Stimulated activated CD4-positive, alpha-beta T cell treated with anti-CD3 and anti-CD28 coated beads, Interleukin-12 subunit alpha, Interleukin-12 subunit beta, amount 100 ng/mL, for 24 hours (primary cell): Measurements from ENCODE around the gene RBFOX1.
"Not testable (repeated sequence)": the region's sequence is repeated elsewhere in the genome, so short reads cannot be mapped to it uniquely, and the experiment has no call there.

ENCODE experiments used
- DNase-seq, 2 experiments: peaks; one replicate each; pipeline ENCODE4 v3.0.0-alpha.2; 2020; ENCODE audit warnings: low read depth in 2 of 2

RBFOX1 gene

DNA sequence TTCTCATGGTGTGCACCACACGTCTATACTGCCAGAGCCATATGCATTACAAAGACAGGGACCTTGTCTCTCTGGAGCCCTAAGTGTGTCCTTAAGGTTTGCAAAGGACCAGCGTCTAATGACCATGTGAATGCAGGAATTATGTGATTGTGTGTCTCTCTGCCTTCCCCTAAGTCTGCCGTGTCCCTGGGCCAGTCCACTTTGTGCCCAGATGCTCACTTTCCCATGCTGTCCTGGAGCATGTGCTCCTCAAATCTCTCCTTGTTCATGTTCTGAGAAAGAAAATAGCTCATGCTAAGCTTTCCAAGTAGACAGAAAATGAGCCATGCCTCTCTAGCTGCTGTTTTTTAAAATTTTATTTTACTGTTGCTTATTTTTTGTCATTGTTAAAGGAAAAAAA lies 125.5 kb downstream of the RBFOX1 start:
- no peak for DNase-seq

DNA sequence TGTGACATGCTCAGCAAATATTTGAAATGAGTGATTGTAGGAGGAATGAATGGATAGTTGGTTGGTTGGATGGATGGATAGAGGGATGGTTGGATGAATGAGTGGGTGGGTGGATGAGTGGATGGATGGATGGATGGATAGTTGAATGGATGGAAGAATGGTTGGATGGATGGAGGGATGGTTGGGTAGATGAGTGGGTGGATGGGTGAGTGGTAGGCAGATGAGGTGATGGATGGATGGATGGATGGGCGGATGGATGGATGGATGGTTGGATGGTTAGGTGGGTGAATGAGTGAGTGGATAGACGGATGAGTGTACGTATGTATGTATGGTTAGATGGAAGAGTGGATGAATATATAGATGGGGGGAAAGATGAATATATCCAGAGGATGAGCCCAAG lies 137.7 kb downstream of the RBFOX1 start:
- DNase-seq = no peak

DNA sequence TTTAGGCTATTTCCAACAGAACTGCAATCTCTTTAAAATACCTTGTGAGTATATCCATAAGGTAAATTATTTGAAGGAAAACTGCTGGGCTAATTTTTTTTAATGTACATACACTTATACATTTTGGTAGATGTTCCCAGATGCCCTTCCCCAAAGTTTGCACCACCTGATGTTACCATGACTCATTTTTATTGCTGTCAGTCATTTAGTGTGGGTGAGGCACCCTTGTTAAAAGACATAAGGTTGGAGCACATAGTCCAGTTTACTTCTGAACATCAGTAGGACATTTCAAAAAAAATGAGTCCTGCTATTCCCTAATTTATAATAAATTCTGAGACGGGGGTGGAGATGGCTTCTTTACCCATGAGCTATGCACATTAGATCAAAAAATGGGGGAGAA lies 138.6 kb downstream of the RBFOX1 start:
- no peak for DNase-seq

GRCh38 chr16:7482032-7482431 lies 149.4 kb downstream of the RBFOX1 start:
- DNase-seq = no peak

GRCh38 chr16:7482596-7483290 lies 150.1 kb downstream of the RBFOX1 start:
- no peak for DNase-seq

- no peak for DNase-seq
These were observed 155.1 kb downstream of the RBFOX1 start for GRCh38 chr16:7487574-7488323.

- DNase-seq = no peak
These were observed 159.5 kb downstream of the RBFOX1 start for GRCh38 chr16:7492122-7492521.

DNA sequence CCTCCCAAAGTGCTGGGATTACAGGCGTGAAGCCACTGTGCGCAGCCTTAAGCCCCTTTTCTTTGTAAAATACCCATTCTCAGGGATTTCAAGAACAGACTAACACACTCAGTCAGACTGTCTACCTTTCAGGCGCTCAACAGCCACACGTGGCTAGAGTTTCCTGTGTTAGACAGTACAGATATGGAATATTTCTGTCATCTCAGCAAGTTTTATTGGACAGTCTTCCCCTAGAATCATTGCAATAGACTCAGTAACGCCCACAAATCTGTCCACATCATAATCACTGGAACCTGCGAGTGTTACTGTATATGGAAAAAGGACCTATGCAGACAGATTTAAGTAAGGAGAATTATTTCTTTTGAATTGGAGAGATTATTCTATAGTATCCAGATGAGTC lies 160.5 kb downstream of the RBFOX1 start:
- no peak for DNase-seq

GRCh38 chr16:7497691-7498090 lies 165.0 kb downstream of the RBFOX1 start:
- no peak for DNase-seq

- no peak for DNase-seq
These were observed 169.2 kb downstream of the RBFOX1 start for GRCh38 chr16:7501868-7502267.

DNA sequence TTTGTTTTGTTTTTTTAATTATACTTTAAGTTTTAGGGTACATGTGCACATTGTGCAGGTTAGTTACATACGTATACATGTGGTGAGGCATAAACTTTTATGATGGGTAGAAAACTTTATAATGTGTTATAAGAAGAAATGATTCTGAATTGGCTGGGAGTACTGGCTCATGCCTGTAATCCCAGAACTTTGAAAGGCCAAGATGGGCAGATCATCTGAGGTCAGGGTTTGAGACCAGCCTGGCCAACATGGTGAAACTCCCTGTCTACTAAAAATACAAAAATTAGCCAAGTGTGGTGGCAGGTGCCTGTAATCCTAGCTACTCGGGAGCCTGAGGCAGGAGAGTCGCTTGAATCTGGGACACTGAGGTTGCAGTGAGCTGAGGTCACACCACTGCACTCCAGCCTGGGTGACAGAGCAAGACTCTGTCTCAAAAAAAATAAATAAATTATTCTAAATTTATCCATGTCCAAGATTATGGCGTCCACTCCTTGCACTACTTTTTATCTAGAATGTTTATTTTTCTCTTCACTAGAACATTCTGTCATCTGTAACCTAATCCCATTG lies 170.0 kb downstream of the RBFOX1 start:
- not testable (repeated sequence) for DNase-seq

GRCh38 chr16:7503666-7504065 lies 171.0 kb downstream of the RBFOX1 start:
- no peak for DNase-seq

DNA sequence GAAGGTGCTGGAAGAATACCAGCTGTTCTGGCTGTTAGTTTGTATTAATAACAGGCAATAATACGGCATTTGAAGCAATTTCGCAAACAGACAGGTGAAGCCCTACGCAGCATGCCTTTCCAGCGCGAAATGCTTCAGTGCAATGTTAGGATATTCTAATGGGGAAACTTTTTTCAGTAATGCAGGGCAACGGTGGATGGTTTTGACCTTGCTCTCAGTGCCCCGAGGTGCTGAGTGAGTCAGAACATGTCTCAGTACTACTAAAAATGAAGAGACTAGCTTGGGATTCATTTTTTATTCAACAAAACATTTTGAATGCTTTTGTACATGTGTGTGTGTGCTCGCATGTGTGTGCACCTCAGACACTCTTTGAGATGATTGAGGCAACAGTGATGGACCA lies 172.2 kb downstream of the RBFOX1 start:
- no peak for DNase-seq

GRCh38 chr16:7505495-7505894 lies 172.8 kb downstream of the RBFOX1 start:
- DNase-seq = no peak

GRCh38 chr16:7506363-7506762 lies 173.7 kb downstream of the RBFOX1 start:
- no peak for DNase-seq

DNA sequence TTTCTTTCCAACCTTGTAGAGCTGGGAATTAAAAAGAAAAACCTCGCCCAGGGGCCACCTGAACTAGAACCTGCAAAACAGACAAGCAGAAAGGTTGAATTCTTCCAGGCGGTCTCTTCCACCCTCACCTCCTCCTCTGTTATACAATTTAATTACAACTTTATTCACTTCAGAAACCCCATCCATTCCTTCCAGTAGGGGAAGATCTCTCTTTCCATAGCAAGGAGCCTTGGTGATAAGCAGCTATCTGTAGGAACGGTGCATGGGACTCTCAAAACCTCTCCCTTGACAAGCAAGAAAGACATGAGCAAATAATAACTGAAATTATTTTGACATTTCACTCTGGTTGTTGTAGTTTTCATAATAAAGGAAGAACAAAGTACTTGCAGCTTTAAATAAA lies 176.0 kb downstream of the RBFOX1 start:
- no peak for DNase-seq

- DNase-seq = no peak
These were observed 177.4 kb downstream of the RBFOX1 start for GRCh38 chr16:7509963-7510601.

GRCh38 chr16:7511549-7512260 lies 179.1 kb downstream of the RBFOX1 start:
- DNase-seq = no peak

DNA sequence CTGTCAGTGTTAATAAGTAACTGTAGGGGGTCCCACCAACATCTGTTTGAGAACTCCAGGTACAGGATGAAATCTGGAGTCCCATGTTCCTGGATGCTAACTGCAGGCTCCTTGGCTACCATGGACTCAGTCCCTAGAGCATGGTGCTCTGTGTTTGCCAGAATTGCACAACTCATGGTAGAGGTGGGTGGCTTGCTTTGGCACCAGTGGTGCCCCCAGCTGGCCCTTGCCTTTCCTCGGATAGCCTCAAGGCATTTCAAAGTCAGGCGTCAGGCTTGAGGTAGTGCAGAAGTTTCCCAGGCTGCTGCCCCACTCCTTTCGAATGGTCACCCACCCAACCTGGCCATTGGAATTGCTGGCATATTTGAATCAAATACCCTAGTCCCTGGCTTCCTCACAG lies 179.9 kb downstream of the RBFOX1 start:
- DNase-seq = no peak

DNA sequence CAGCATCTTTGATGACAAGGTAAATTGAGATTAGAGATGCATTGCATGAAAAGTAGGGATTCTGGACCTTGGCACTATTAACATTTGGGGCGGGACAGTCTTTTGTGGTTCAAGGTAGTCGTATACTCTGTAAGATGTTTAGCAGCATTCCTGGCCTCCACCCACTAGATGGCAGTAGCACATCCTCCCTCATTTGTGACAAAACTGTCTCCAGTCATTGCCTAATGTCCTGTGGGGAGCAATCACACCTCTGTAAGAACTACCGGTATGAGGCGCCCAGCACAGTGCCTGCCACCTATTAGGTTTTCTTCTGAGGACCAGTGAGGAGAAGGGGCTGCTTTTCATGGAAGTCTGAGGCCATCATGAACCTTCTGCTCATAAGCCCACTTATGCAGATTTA lies 180.8 kb downstream of the RBFOX1 start:
- DNase-seq = no peak

DNA sequence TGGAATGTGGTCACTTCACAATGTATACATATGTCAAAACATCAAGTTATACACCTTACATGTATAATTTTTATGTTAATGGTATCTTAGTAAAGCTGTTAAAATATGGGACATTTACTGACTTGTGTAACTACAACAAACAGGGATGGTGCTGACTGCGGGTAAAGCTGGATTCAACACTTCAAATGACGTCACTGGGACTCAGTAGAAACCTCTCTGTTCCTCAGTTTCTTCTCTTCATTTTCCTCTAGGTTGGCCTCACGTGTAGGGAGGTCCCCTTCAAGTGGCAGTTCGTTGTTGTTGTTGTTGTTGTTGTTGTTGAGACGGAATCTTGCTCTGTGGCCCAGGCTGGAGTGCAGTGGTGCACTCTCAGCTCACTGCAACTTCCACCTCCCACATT lies 182.9 kb downstream of the RBFOX1 start:
- no peak for DNase-seq

DNA sequence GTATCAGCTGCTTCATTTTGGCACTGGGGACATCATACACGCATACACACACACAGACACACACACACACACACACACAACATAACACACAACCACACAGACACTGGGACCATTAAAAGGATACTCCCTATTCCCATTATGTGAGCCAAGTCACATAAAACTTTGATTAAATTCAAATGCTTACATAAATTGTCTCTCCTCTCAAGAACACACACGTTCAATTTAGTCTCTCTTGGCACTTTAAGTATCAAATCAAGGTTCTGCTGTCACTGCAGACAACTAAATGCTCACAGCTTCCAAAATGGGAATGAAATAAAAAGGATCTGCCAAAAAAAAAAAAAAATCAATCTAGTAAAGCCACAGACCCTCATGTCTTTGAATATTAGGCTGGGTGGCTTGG lies 184.9 kb downstream of the RBFOX1 start:
- DNase-seq = no peak
